HL-60 (cell line): ENCODE results near the gene PHLPP1.

Source experiments
- DNase-seq, 2 experiments: peaks; one replicate each; pipeline ENCODE4 v3.0.0-alpha.2; 2010 to 2020; ENCODE audit warnings: low read depth in 1 of 2, low spot score in 1 of 2
- H3K27ac ChIP-seq: fragments of 250-450 bp; sonication (Bioruptor Pico); replicated peaks from 2 replicates; pipeline ENCODE4 v1.5.1; 2020; ENCODE audit warnings: mild to moderate bottlenecking, moderate library complexity
- H3K27me3 ChIP-seq: fragments of 250-450 bp; sonication (Bioruptor Pico); 2 replicates; pipeline ENCODE4 v1.5.1; 2021; ENCODE audit warnings: mild to moderate bottlenecking, moderate library complexity; ENCODE audit not compliant: insufficient read depth, poor library complexity, severe bottlenecking
- H3K4me3 ChIP-seq: replicated peaks from 2 replicates; pipeline ENCODE4 v1.5.1; 2011; ENCODE audit warnings: mild to moderate bottlenecking, control low read depth, low read length; ENCODE audit not compliant: insufficient read depth
- GABPA ChIP-seq: IDR thresholded peaks from 2 replicates; pipeline ENCODE4 v1.6.1; 2012; ENCODE audit warnings: low read depth
- POLR2AphosphoS5 ChIP-seq: IDR thresholded peaks from 2 replicates; pipeline ENCODE4 v1.6.1; 2012; ENCODE audit warnings: low read depth
- SPI1 ChIP-seq: IDR thresholded peaks from 2 replicates; pipeline ENCODE4 v1.6.1; 2012; ENCODE audit warnings: low read depth, mild to moderate bottlenecking, borderline replicate concordance
- TF ChIP-seq, protein P1 (sequence below): IDR thresholded peaks from 2 replicates; pipeline ENCODE4 v1.6.1; 2012; ENCODE audit warnings: low read depth; ENCODE audit not compliant: insufficient replicate concordance
- TF ChIP-seq, protein P2 (sequence below): IDR thresholded peaks from one replicate; pipeline ENCODE4 v1.5.1; 2011; ENCODE audit warnings: low read length, control low read depth, inconsistent platforms; ENCODE audit not compliant: insufficient read depth

The PHLPP1 gene

DNA sequence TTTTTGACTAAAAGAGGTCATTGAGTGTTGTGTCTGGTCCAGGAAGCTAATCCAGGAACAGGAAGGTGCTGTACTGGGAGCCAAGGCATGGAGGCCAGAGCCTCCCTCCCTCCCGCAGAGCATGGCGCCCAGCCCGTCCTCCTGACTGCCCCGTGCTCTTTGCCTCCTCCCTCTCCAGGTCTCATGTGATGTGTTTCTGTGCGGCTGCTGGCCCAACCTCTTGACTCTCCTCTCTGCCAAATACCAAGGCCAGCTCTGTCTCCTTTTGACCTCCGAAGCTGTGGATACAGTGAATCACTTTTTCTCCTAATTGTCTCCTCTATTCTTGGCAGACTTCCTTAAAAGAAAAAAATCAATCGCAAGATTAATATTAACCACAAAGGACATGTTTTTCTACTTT, 284.1 kb downstream of the PHLPP1 start:
- no peaks in the 10 kb centered on the region for H3K27me3 ChIP-seq
- no peak overlapping the region for H3K4me3 ChIP-seq
- TF ChIP-seq GABPA = no peak
- TF ChIP-seq, protein P1, sequence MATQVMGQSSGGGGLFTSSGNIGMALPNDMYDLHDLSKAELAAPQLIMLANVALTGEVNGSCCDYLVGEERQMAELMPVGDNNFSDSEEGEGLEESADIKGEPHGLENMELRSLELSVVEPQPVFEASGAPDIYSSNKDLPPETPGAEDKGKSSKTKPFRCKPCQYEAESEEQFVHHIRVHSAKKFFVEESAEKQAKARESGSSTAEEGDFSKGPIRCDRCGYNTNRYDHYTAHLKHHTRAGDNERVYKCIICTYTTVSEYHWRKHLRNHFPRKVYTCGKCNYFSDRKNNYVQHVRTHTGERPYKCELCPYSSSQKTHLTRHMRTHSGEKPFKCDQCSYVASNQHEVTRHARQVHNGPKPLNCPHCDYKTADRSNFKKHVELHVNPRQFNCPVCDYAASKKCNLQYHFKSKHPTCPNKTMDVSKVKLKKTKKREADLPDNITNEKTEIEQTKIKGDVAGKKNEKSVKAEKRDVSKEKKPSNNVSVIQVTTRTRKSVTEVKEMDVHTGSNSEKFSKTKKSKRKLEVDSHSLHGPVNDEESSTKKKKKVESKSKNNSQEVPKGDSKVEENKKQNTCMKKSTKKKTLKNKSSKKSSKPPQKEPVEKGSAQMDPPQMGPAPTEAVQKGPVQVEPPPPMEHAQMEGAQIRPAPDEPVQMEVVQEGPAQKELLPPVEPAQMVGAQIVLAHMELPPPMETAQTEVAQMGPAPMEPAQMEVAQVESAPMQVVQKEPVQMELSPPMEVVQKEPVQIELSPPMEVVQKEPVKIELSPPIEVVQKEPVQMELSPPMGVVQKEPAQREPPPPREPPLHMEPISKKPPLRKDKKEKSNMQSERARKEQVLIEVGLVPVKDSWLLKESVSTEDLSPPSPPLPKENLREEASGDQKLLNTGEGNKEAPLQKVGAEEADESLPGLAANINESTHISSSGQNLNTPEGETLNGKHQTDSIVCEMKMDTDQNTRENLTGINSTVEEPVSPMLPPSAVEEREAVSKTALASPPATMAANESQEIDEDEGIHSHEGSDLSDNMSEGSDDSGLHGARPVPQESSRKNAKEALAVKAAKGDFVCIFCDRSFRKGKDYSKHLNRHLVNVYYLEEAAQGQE = no peak
- TF ChIP-seq, protein P2, sequence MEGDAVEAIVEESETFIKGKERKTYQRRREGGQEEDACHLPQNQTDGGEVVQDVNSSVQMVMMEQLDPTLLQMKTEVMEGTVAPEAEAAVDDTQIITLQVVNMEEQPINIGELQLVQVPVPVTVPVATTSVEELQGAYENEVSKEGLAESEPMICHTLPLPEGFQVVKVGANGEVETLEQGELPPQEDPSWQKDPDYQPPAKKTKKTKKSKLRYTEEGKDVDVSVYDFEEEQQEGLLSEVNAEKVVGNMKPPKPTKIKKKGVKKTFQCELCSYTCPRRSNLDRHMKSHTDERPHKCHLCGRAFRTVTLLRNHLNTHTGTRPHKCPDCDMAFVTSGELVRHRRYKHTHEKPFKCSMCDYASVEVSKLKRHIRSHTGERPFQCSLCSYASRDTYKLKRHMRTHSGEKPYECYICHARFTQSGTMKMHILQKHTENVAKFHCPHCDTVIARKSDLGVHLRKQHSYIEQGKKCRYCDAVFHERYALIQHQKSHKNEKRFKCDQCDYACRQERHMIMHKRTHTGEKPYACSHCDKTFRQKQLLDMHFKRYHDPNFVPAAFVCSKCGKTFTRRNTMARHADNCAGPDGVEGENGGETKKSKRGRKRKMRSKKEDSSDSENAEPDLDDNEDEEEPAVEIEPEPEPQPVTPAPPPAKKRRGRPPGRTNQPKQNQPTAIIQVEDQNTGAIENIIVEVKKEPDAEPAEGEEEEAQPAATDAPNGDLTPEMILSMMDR = no peak
- no peak for TF ChIP-seq POLR2AphosphoS5
- TF ChIP-seq SPI1 = no peak
- DNase-seq = no peak
- H3K27ac ChIP-seq = no peak overlapping the region

DNA sequence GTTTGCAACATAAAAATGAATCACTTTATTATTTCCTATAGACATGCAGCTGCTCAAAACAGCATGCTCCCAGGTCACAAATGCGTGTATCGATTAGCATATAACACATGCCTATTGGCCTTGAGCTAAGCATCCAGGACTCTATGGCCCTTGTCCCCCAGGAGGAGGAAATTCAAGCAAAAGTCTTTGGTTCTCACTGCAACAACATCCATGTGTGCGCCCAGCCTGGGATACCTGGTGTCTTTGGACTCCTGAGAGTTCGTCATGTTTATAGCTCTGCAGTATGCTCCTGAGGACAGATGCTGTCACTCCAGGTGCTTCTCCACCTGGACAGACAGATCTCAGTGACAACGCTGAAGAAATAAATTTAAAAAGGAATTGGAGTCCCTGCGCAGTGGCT, 284.6 kb downstream of the PHLPP1 start:
- Histone ChIP-seq H3K4me3 (no peak overlapping the region), H3K27me3 (no peaks in the 10 kb centered on the region), H3K27ac (no peak overlapping the region)
- no peak for TF ChIP-seq POLR2AphosphoS5
- TF ChIP-seq, protein P2 = no peak
- no peak for TF ChIP-seq GABPA
- TF ChIP-seq SPI1 = no peak
- TF ChIP-seq, protein P1 = no peak
- DNase-seq = no peak

DNA sequence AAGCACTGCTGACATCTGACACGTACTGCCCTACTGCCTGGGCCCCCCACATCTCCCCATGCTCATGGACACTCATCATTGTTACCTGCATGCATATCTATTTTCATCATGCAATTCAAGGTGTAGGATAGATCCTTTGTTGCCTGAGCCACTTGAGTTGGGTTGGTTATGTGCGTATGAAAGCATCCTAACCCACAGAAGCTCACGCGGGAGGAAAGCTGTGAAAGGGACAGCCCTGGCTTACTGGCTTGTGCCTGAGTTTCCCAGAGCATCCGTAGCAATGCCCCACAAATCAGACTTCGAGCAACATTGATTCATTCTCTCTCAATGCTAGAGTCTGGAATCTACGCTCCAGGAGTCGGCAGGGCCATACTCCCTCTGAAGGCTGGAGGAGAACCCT, 285.5 kb downstream of the PHLPP1 start:
- TF ChIP-seq GABPA = no peak
- DNase-seq = no peak
- Histone ChIP-seq H3K27me3 (no peaks in the 10 kb centered on the region), H3K4me3 (no peak overlapping the region), H3K27ac (no peak overlapping the region)

DNA sequence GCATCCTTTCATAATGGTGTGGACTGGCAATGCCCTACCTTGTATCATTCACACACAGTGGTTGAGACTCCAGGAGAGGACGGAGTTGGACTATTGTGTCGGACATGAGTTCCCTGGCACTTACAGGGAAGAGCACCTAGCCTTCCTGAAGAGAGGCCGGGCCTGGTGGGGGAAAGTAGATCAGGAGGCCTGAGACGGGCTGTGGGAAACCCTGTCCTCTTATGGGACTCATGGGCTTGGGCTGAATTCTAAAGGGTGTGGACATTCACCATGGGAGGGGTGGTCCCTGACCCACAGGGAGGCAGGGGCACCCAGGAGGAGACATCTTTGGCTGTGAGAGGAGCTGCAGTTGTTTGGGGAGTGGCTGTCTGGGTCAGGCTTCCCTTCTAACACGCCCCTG, 286.5 kb downstream of the PHLPP1 start:
- no peak overlapping the region for H3K4me3 ChIP-seq
- TF ChIP-seq GABPA (no peak), POLR2AphosphoS5 (no peak)
- TF ChIP-seq, protein P1 = no peak
- no peak for DNase-seq
- H3K27me3 ChIP-seq = no peaks in the 10 kb centered on the region
- no peak overlapping the region for H3K27ac ChIP-seq
